Calu3 (cell line): ENCODE measurements around the gene MTMR3. TPM values are rescaled to one million over a fixed set of nuclear protein-coding genes. Genes with fewer than 3 reads are reported as not detected.

Source experiments
- BruUV-seq: library from RNA; stranded (reverse); fragments of 400-500 nt; replicated peaks from 2 replicates; lab custom pipeline; 2021; lab: Mats Ljungman, UMichigan
- CTCF ChIA-PET: fragments of 300-600 bp; sonication (Branson Sonifier 250); formaldehyde crosslinking; loops from one replicate; lab custom pipeline; 2022; ENCODE audit warnings: antibody characterized with exemption; lab: Charles Lee
- DNase-seq: peaks from one replicate; pipeline ENCODE4 v3.0.0; 2022
- H3K27ac Mint-ChIP-seq: one replicate; pipeline ENCODE4 v1.8.0; 2022; ENCODE audit warnings: mixed read lengths; ENCODE audit not compliant: unreplicated experiment
- H3K27me3 Mint-ChIP-seq: one replicate; pipeline ENCODE4 v1.8.0; 2022; ENCODE audit warnings: mixed read lengths; ENCODE audit not compliant: unreplicated experiment
- H3K36me3 Mint-ChIP-seq: one replicate; pipeline ENCODE4 v1.8.0; 2022; ENCODE audit warnings: mild to moderate bottlenecking, moderate library complexity, mixed read lengths; ENCODE audit not compliant: insufficient read depth, unreplicated experiment
- H3K4me1 Mint-ChIP-seq: one replicate; pipeline ENCODE4 v1.8.0; 2022; ENCODE audit warnings: mild to moderate bottlenecking, low read depth, mixed read lengths; ENCODE audit not compliant: unreplicated experiment
- H3K4me3 Mint-ChIP-seq: one replicate; pipeline ENCODE4 v1.8.0; 2022; ENCODE audit warnings: mild to moderate bottlenecking, low read depth, moderate library complexity, mixed read lengths; ENCODE audit not compliant: unreplicated experiment
- H3K9me3 Mint-ChIP-seq: one replicate; pipeline ENCODE4 v1.8.0; 2022; ENCODE audit warnings: low read depth, mixed read lengths; ENCODE audit not compliant: unreplicated experiment
- intact Hi-C: fragments of 100-400 bp; cut with micrococcal nuclease; formaldehyde crosslinking; loops from one replicate; pipeline ENCODE4 v1.10.0; 2022; ENCODE audit not compliant: unreplicated experiment
- total RNA-seq: library from RNA; stranded (reverse); gene quantifications from 2 replicates; pipeline ENCODE4 v1.2.3, GENCODE V29; 2022
- TF ChIP-seq, protein P1 (sequence below): fragments of 200-600 bp; IDR thresholded peaks from one replicate; pipeline ENCODE4 v1.8.0; 2022; ENCODE audit warnings: antibody characterized with exemption; ENCODE audit not compliant: unreplicated experiment

The MTMR3 gene
- total RNA-seq, 1 experiment from 2014 or later: 34.5 TPM

DNA sequence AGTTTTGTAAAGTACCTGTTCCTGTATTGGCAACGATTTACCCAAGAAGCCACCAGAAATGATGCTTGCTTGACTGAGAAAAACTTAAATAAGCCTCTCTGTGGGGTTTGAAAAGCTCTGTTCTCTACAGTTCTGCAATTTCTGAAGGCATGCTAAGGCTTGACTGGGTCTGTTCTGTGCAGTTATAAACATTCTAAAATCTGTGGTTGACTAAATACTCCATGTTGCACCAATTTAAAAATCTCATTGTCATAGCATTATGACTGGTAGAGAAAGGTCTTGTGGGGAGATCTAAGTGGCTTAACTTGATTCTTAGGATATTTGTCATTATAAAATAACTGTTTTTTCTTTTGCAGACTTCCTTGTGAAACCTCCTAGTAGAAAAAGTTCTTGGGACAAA, 73.7 kb downstream of the MTMR3 start:
- no peaks in the 10 kb centered on the region for H3K9me3 Mint-ChIP-seq
- no peaks in the 10 kb centered on the region for H3K4me1 Mint-ChIP-seq
- no peak overlapping the region for H3K27ac Mint-ChIP-seq
- no peak for DNase-seq
- H3K4me3 Mint-ChIP-seq: no peak overlapping the region
- CTCF ChIA-PET: interaction anchor here (0.6 kb wide), 1 partner anchor 10 kb away, joined by 3 read pairs; no protein-coding TSS in a partner anchor
- no peaks in the 10 kb centered on the region for H3K27me3 Mint-ChIP-seq
- TF ChIP-seq, protein P1, sequence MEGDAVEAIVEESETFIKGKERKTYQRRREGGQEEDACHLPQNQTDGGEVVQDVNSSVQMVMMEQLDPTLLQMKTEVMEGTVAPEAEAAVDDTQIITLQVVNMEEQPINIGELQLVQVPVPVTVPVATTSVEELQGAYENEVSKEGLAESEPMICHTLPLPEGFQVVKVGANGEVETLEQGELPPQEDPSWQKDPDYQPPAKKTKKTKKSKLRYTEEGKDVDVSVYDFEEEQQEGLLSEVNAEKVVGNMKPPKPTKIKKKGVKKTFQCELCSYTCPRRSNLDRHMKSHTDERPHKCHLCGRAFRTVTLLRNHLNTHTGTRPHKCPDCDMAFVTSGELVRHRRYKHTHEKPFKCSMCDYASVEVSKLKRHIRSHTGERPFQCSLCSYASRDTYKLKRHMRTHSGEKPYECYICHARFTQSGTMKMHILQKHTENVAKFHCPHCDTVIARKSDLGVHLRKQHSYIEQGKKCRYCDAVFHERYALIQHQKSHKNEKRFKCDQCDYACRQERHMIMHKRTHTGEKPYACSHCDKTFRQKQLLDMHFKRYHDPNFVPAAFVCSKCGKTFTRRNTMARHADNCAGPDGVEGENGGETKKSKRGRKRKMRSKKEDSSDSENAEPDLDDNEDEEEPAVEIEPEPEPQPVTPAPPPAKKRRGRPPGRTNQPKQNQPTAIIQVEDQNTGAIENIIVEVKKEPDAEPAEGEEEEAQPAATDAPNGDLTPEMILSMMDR: no peak
- intact Hi-C loops: no loop called here
- no TSS peak for BruUV-seq
- no peaks in the 10 kb centered on the region for H3K36me3 Mint-ChIP-seq

DNA sequence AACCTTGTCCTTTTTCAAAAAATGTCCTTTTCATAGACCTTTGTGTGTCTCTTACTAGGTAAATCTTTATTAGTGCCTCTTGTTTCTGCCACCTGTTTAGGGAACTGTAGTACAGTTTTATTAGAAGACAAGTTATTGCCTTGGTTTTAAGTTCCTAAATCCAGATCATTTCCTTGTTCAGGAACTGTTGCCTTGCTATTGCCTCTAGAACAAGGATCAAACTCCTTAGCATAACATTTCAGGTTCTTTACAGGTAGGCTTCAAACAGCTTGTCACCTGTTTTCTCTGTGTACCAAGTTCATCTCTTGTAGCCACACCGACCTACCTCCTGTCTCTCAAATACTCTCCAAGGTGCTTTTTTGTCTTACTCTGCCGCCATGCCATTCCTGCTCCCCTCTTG, 75.2 kb downstream of the MTMR3 start:
- no TSS peak for BruUV-seq
- CTCF ChIA-PET: no interaction called here
- H3K4me3 Mint-ChIP-seq: no peak overlapping the region
- no peak for DNase-seq
- H3K27ac Mint-ChIP-seq: no peak overlapping the region
- no peaks in the 10 kb centered on the region for H3K4me1 Mint-ChIP-seq
- no peaks in the 10 kb centered on the region for H3K9me3 Mint-ChIP-seq
- no peaks in the 10 kb centered on the region for H3K27me3 Mint-ChIP-seq
- intact Hi-C loops: no loop called here
- H3K36me3 Mint-ChIP-seq: no peaks in the 10 kb centered on the region
- TF ChIP-seq, protein P1: no peak

DNA sequence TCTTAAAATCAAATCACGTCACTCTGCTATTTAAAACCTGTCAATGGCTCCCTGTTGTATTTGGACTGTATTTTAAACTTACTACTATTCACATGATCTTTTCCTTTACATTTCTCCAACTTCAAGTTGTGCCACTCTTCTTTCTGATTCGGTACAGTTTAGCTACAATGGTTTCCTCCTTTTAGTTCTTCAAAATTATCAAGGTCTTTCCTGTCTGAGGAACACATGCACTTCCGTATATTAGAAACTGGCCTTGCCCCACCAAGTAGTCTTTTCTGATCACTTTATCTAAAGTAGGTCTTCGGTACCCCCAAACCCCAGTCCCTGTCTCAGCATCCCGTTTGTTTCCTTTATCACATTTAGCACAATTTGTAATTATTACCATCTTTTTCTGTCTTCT, 81.8 kb downstream of the MTMR3 start:
- no peak for DNase-seq
- BruUV-seq: no TSS peak
- Mint-ChIP-seq H3K27me3 (no peaks in the 10 kb centered on the region), H3K4me3 (no peak overlapping the region), H3K4me1 (no peaks in the 10 kb centered on the region), H3K36me3 (no peaks in the 10 kb centered on the region), H3K27ac (no peak overlapping the region), H3K9me3 (no peaks in the 10 kb centered on the region)
- TF ChIP-seq, protein P1: no peak
- intact Hi-C loops: no loop called here
- CTCF ChIA-PET: no interaction called here

DNA sequence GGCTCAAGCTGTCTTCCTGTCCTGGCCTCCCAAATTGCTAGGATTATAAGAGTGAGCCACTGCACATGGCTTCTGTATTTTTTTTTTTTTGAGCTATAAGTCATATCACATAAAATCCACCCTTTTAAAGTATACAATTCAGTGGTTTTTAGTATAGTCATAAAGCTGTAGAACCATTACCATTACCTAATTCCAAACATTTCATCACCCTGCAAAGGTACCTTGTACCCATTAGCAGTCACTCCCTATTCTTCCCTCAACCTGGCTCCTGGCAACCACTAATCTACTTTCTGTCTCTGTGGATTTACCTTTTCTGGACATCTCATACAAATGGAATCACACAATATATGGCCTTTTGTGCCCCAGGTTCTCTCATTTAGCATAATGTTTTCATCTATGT, 84.5 kb downstream of the MTMR3 start:
- Mint-ChIP-seq H3K9me3 (no peaks in the 10 kb centered on the region), H3K36me3 (no peaks in the 10 kb centered on the region), H3K27me3 (no peaks in the 10 kb centered on the region), H3K4me3 (no peak overlapping the region), H3K27ac (no peak overlapping the region), H3K4me1 (peaks cover 8% of the 10 kb centered on the region)
- no peak for DNase-seq
- no TSS peak for BruUV-seq
- intact Hi-C loops: no loop called here
- TF ChIP-seq, protein P1: no peak
- CTCF ChIA-PET: interaction anchor here (0.6 kb wide), 1 partner anchor 237 kb away, joined by 3 read pairs; no protein-coding TSS in a partner anchor
